Stimulated activated CD4-positive, alpha-beta T cell treated with anti-CD3 and anti-CD28 coated beads, Interleukin-12 subunit alpha, Interleukin-12 subunit beta, amount 100 ng/mL, for 48 hours (primary cell): ENCODE results near the gene NAA40.

Experiments used
- DNase-seq, 3 donors: peaks; one replicate each; pipeline ENCODE4 v3.0.0-alpha.2; 2020; ENCODE audit warnings: low read depth in 2 of 3, low spot score in 1 of 3

The NAA40 gene

DNA sequence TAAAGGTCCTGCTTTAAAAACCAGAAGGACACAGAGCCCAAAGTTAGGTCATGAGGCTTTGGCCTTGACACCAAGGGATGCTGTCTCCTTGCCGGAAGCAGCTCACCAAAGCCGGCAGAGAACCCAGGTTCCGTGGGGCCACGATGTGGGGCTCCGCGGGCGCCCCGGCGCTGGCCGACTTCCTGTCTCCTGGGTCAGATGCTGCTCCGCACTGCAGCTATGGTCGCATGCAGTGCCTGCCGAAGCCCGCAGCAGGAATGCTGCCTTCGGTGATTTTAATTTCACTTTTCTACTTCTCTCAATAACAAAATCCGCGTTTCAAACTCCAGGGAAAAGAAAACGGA is 47.0 kb downstream of the NAA40 start:
- DNase-seq: peak; percentile 42 to 62 (median 56)

DNA sequence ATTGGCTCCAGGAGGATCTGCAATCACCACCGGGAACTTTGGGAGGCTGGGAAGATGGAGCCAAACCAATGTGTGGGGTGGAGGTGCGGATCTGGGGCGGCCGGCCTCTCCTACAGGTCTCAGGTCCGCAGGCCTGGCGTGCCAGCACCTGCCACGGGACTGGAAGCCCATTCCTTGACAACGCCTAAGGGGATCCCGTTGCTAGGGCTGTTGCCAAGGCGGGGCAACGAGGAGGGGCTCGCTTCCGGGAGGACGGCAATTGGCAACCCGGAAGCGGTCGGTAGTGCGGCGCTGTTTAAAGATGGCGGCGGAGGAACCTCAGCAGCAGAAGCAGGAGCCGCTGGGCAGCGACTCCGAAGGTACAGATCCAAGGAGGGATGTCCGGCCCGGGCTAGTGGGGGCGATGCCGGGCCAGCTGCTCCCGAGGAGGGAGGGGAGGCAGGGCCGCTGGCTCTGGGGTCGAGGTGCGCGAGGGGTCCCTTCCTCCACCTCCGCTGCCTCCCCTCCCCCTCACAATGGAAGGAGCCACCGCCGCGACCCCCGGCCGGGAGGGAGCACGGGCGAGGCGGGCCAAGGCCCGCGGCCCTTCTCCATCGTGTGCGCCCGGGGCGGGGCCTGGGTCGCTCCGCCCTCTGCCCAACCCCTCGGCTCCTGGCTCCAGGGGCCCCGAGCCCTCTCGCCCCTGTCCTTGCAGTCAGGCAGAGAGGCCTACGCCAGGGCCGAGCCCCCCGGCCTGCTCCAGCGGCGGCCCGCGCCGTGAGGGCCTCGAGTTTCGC is 47.5 kb downstream of the NAA40 start, which contains the start of gene OTUB1:
TSS of gene OTUB1 (plus strand) at position 283 of the 776 bp plus-strand sequence. CDS start at position 302, 19 bp downstream.
- DNase-seq: peak; percentile 76 to 83 (median 81)

DNA sequence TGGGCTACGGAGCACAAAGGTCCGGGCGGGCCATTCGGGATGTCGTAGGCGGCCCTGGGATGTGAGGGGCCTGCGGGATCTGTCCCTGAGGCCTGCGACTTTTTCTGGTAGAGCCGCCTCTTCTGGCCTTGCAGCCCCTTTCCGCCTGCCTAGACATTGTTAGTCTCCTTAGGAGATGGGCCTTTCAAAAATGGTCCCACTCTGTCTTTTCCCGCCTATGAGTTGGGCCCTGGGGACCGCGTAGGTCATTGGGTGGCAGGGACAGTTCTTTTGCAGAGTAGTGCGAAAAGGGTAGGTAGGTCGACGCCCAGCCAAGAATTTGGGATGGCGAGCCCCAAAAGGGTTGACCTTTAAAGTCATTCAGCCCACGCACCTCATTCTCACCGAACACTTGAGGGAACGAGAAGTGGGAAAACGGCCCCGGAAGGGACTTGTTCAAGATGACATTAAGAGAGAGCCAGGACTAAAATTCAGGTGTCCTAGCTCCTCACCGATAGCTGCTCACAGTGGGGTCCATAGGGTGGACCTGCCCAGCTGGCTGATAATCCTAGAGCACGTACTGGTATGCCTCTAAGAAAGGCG is 48.2 kb downstream of the NAA40 start:
- DNase-seq: no peak

DNA sequence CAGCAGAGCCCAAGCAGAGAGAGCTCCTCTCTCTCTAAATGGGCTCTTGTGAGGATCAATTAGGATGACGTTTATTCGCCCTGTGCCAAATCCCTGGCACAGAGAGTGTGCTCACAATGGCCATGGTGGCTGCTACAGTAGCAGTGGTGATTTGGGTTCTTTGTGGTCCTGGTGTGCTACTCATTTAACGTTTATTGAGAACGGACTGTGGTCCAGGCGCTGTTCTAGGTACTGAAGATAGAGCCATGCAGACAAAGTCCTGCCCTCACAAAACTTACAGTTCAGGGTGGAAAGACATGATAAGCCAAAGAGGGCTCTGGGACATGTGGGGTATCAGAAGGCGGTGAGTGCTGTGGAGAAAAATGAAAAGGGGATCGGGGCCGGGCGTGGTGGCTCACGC is 52.8 kb downstream of the NAA40 start:
- DNase-seq: no peak

DNA sequence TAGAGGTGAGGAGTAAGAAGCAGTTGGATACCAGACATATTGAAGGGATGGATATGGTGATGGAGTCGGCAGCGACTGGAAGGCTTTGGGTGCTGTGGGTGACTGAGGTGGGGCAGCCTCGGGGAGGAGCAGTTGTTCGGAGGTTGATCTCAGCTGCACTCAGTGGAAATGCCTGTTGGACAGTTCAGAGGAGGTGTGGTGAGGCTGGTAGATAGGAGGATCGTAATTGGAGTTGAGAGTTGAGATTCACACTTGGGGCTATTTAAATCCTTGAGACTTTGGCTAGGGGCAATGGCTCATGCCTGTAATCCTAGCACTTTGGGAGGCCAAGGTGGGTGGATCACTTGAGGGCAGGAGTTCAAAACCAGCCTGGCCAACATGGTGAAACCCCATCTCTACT is 54.3 kb downstream of the NAA40 start:
- no peak for DNase-seq

DNA sequence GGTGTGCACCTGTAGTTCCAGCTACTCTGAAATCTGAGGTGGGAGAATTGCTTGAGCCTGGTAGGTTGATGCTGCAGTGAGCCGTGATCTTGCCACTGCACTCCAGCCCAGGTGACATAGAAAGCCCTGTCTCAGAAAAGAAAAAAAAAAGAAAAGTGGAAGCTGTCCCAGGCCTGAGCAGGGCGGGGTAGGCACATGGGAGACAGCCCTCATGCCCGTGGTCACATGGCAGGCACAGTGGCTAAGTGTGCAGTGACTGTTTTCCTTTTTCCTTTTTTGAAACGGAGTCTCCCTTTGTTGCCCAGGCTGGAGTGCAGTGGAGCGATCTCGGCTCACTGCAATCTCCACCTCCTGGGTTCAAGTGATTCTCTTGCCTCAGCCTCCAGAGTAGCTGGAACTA is 55.2 kb downstream of the NAA40 start:
- no peak for DNase-seq

DNA sequence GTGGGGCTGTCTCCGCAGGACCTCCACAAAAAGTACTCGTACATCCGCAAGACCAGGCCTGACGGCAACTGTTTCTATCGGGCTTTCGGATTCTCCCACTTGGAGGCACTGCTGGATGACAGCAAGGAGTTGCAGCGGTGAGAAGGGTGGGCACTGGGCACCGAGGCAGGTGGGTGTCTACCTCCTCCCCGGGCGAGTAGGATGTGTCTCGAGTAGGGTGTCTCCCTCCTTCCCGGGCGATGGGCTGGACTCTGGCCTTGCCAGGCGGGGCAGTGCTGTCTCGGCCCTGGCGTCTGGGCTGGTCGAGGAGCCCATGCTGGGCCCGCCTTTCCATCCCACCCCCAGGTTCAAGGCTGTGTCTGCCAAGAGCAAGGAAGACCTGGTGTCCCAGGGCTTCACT is 57.7 kb downstream of the NAA40 start:
- no peak for DNase-seq

DNA sequence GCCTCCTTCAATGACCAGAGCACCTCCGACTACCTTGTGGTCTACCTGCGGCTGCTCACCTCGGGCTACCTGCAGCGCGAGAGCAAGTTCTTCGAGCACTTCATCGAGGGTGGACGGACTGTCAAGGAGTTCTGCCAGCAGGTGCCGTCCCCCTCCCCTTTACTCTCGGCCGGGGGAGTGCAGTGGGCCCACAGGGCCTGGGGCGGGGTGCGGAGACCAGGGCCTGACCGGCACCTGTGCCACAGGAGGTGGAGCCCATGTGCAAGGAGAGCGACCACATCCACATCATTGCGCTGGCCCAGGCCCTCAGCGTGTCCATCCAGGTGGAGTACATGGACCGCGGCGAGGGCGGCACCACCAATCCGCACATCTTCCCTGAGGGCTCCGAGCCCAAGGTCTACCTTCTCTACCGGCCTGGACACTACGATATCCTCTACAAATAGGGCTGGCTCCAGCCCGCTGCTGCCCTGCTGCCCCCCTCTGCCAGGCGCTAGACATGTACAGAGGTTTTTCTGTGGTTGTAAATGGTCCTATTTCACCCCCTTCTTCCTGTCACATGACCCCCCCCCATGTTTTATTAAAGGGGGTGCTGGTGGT is 58.4 kb downstream of the NAA40 start:
- DNase-seq: no peak

DNA sequence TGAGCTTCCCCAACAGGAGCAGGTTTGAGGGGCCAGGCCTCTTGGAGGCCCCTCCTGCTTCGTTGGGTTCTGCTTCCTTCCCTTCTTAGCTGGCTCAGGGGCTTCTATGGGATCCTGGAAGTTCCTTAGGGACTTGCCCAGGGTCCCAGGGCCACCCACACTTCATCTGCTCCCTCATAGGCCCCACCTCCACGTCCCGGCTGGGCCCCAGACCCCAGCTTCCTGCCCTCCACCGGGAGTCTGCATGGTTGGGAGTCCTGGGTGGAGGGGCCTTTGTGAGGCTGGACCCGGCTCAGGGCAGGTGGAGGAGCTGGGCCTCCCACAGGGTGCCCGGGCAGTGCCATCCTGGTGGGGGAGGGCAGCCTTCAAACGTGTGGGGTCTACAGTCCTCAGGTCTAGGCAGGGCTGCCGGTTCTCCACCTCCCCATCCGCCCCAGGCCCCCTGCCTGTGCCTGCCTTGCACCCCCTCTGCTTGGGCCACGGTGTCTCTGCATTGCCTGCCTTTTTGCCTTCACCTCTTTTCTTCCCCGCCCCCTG is 59.1 kb downstream of the NAA40 start:
- no peak for DNase-seq

DNA sequence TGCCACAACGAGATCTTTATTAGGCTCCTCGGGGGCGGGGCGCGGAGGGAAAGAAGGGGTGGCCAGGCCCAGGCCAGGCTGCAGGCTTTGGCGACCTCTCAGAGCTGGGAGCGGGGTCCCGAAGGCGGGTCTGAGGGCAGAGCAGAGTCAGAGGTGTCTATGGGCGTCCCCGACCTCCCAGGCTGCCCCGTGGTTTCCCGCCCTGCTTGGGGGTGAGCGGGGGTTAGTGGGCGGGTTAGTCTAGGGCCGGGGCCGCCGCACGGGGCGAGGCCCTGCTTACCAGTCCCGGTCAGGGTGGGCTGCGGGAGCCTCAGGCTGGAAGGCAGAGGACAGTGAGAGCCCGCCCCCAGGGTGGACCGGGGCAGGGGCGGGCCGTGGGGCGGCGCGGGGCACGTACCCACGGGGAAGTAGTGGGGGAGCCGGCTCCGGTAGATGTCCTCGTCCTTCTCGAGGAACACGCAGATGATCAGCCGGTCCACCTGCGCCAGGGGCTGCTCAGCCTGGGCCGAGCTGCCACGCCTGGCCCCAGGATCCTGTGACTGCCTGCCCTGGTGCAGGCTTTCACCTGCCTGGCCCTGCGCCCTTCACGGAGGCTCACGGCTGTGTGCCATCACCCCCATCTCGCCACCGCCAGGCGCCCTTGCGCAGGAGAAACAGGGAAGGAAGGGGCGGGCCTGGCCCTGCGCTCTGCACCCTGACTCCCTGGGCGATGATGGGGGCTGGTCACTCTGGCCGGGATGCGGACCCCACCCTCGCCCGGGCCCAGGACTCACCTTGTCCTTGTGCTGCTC is 60.0 kb downstream of the NAA40 start:
- no peak for DNase-seq

DNA sequence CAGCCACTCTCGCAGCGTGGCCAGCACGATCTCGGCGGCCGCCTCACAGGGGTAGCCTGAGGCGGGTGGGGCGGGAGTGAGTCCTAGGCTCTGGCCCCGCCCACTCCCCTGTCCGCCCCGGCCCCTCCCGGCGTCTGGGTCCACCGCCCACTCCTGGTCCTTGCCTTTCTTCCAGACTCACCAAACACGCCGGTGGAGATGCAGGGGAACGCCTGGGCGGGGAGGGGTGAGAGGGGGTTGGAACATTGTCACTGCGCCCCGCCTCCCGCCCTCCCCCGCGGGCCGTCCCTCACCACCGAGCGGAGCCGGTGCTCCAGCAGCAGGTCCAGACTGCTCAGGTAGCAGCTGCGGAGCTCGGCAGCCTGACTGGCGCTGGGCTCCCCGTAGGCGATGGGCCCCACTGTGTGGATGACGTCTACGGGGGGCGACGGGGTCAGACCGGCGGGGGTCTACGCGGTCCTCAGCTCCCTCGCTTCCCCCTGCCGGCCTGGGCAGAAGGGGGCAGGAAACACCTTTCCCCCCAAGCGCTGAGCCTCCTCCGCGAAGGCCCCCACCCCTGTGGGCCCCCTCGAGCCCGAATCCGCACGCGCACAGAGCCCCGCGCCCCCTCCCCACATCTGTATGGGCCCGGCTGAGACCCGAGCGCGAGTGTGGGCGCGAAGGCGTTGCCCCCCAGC is 60.7 kb downstream of the NAA40 start:
- DNase-seq: peak; percentile 31 to 55 (median 46)

DNA sequence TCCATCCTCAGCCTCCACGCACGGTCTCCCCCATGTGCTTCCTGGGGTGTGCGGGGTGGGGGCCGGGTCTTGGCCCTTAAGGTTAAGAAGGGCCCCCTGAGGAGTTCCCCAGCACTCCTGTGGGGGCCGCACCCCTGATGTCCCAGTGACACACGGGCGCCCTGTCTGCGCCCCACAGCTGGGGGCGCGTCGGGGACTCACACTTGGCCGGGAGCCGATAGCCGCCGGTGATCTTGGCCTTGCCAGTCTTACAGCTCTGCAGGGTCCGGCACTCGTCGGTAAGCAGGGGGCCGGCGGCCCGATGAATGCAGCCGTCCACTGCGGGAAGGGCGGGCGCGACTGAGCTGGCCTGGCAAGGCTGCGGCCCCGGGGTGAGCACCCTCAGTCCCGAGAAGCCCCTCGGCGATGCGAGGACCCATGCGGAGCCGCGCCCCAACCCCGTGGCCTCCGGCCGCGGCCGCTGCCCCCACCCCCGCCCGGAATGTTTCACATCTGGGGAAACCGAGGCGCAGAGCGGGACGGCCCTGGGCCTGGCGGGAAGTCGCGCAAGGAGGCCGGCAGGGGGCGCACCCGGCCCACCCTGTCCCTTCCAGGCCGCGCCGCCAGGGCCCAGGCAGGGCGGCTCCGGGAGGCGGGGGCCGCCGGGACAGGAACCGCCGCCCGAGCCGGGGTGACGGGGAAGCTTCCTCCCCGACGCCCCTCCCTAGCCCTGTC is 61.4 kb downstream of the NAA40 start:
- peak; percentile 26 to 74 (median 53) for DNase-seq

DNA sequence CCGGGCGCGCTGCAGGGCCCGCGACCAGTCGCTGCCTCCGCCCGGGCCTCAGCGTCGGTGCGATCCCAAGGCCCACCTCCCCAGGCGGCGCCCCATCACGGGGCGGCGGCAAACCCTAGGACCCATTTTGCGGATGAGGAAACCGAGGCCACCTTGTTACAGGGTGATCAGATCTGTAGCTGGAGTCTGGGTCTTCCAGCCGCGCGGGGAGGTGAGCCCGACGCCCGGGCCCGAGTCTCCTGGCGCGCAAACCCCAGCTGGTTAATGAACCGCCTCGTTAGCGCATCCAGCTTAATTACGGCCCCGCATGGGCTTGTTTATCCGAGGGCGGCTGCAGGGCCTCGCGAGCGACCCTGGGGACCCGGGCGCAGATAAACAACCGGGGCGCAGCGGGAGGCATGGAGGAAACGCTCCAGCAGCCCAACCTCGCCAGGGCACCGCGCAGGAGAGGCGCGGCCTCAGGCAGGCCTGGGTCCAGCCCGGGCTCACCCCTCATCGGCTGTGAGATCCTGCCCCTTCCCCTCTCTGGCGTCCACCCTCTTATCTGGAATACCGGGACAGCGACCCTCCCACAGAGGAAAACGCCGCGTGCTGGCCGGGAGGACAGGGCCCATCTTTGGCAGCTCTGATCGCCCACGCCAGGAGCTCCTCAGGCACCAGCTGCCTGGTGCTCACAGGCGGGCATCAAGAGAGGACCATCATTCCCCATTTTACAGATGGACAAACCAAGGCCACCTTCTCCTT is 62.1 kb downstream of the NAA40 start:
- no peak for DNase-seq

DNA sequence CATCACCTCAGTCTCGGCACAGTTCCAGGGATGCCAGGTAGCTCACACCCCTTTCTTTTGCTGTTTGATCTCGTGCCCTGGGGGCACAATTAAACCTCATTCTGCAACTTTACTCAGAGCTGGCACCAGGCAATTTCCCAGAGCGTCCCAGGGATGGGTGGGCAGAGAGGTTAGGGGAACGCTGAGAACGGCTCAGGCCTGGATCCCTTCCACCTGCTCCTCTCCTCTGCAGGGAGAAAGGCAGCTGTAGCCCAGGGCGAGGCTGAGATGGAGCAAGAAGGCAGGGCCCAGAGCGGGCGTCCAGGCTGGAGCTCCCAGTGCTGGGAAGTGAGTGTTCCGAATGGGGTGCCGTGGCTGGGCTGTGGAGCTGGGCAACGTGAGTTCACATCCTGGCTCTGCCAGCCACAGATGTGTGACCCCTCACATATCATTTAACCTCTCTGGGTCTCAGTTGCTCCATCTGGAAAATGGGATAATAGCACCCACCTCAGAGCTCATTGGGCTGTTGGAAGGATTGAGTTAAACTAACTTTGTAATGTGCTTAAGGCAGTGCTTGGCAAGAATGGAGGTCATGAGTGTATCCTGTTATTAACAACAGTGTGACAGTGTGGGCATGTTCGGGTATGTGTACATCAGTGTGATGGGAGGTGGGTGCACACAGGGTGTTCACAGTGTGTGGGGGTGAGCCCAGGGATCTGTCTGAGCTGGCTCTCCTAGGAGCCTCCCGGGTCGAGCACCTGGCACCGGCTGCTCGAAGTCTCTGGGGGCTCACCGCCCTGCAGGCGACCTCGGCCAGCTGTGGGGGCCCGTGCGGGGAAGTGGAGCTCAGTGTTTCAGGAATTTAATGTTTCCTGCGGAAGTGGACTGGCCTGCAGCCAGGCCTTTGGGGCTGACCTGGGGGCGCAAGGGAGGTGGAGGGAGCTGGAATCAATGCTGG is 63.0 kb downstream of the NAA40 start:
- no peak for DNase-seq

DNA sequence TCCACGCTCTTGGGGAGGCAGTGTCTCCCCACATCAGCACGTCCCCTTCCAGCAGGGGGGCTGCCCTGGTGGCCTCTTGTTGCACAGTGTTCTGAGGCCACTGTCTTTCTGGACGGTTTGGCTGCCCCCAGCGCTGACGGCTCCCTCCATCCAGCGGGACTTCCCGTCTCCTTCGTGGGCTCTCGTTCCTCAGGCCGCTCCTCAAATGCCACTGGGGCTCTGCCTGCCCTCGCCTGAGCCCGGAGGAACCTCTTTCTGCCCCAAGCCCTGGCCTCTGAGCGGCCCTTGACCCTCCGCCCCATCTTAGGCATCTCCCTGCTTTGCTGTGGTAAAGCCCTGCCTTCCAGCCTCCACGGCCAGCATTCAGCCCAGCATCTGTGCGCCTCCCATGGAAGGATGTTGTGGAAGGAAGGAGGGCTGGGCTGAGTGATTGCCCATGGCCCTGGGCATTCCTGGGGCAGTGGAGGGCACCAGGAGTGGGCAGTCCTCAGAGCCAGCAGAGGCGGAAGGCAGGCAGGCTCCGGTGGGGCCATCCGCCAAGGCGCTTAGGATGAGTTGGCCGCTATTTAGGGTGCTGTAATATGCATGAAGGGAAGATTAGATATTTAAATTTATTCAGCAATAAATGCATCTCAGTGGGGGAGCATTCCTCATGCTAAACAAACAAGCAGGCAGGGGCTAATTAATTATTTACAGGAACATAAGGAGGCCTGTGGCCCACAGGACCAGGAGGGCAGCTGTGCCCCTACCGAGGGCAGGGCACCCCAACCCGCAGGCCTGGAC is 65.2 kb downstream of the NAA40 start:
- no peak for DNase-seq

DNA sequence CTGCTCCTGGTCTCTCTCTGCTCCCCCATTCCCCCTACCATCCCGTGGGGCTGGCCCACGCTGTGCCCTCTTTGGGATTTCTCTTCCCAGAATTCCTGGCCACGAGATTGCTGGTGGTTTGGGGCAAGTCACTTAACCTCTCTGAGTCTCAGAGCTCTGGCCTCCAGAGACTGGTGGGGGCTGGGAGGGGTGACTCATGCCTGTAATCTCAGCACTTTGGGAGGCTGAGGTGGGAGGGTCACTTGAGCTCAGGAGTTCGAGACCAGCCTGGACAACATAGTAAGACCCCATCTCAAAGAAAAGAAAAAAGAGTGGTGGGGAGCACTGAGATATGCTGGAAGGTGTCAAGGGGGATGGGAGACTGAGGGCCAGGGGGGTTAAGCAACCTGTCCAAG is 65.8 kb downstream of the NAA40 start:
- no peak for DNase-seq

DNA sequence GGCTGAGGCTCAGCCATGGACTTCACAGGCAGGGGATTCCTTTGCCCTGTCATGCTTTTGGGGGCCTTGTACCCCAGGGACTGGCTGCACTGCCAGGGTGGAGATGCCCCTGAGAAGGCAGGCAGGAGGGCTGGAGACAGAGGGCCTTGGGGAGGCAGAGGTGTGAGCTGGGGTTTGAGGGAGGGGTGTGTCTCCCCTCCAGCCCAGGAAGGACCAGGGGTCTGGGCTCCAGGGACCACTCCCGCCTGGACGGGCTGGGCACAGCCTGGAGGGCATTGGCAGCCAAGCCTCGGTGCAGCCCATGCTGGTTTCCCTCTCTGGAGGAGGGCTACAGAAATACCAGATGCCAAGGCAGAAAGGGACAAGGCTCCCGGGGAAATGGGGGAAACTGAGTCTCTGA is 66.9 kb downstream of the NAA40 start:
- no peak for DNase-seq

DNA sequence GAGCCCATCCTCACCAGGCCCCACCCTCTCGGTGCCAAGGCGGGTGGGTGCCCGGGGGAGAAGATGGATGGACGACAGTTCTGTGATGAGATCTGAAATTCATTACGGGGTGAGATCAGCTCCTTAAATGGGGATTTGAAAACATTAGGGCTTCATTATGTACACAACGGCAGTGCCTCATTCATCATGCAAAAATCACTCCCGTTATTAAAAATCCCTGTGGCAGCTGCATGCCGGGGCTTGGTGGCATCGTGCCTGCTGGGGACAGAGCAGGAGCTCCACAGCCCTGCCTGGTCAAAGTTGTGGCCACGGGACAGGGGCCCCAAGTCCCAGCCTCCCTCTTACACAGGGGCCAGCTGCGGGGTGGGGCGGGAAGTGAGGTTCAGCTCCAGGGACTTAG is 67.6 kb downstream of the NAA40 start:
- no peak for DNase-seq
